ENCODE measurements around the gene ANTXRL. TPM values are rescaled to one million over a fixed set of nuclear protein-coding genes. Genes with fewer than 3 reads are reported as not detected.
"Not testable (repeated sequence)": the region's sequence is repeated elsewhere in the genome, so short reads cannot be mapped to it uniquely, and the experiment has no call there.

The ANTXRL gene
- polyA plus RNA-seq, 5 donors: not detected

- no peak for DNase-seq
Observed at GRCh38 chr10:46306516-46307184, 19.9 kb downstream of the ANTXRL start.

- DNase-seq: no peak
Observed at GRCh38 chr10:46307281-46308112, 20.7 kb downstream of the ANTXRL start.

GRCh38 chr10:46308113-46308415, 21.3 kb downstream of the ANTXRL start:
- DNase-seq: no peak

- DNase-seq: no peak
Observed at GRCh38 chr10:46308666-46309450, 22.1 kb downstream of the ANTXRL start.

GRCh38 chr10:46309511-46310142, 22.8 kb downstream of the ANTXRL start:
- DNase-seq: no peak

GRCh38 chr10:46310143-46310514, 23.3 kb downstream of the ANTXRL start:
- no peak for DNase-seq

- DNase-seq: no peak
Observed at GRCh38 chr10:46310851-46311250, 24.1 kb downstream of the ANTXRL start.

GRCh38 chr10:46311501-46311951, 24.7 kb downstream of the ANTXRL start:
- no peak for DNase-seq

- not testable (repeated sequence) for DNase-seq
Observed at GRCh38 chr10:46311961-46312431, 25.2 kb downstream of the ANTXRL start.

GRCh38 chr10:46312953-46313352, 26.2 kb downstream of the ANTXRL start:
- no peak for DNase-seq

- DNase-seq: no peak
Observed at GRCh38 chr10:46314071-46314470, 27.3 kb downstream of the ANTXRL start.

- DNase-seq: peak; percentile 11 to 12
Observed at GRCh38 chr10:46315071-46315860, 28.5 kb downstream of the ANTXRL start.

GRCh38 chr10:46317370-46317769, 30.6 kb downstream of the ANTXRL start:
- DNase-seq: no peak

- no peak for DNase-seq
Observed at GRCh38 chr10:46317889-46318288, 31.1 kb downstream of the ANTXRL start.

- peak; percentile 11 to 12 for DNase-seq
Observed at GRCh38 chr10:46318799-46319198, 32.0 kb downstream of the ANTXRL start.

- no peak for DNase-seq
Observed at GRCh38 chr10:46319389-46319788, 32.6 kb downstream of the ANTXRL start.

GRCh38 chr10:46321770-46322169, 35.0 kb downstream of the ANTXRL start:
- DNase-seq: no peak

- DNase-seq: no peak
Observed at GRCh38 chr10:46323176-46323575, 36.4 kb downstream of the ANTXRL start.

GRCh38 chr10:46325021-46325420, 38.2 kb downstream of the ANTXRL start:
- DNase-seq: no peak

- no peak for DNase-seq
Observed at GRCh38 chr10:46326066-46326465, 39.3 kb downstream of the ANTXRL start.

- DNase-seq: no peak
Observed at GRCh38 chr10:46326971-46327370, 40.2 kb downstream of the ANTXRL start.
